HEK293T (cell line): Measurements from ENCODE around the gene VEZF1.

Experiments used
- CTCF ChIA-PET: fragments of 350-600 bp; formaldehyde crosslinking; extraction: SDS; loops from one replicate; lab custom pipeline; 2021; ENCODE audit warnings: antibody characterized with exemption, inconsistent platforms; lab: Yijun Ruan, JAX
- POLR2A ChIA-PET: fragments of 350-600 bp; formaldehyde crosslinking; extraction: SDS; loops from one replicate; lab custom pipeline; 2020; ENCODE audit warnings: antibody characterized with exemption, inconsistent platforms; lab: Yijun Ruan, JAX
- DNase-seq: peaks from one replicate; pipeline ENCODE4 v3.0.0; 2012; ENCODE audit warnings: mixed read lengths; ENCODE audit errors: extremely low spot score
- ARNT ChIP-seq: fragments of 450-650 bp; IDR thresholded peaks from 2 replicates; pipeline ENCODE4 v1.6.1; 2017; ENCODE audit warnings: mild to moderate bottlenecking
- BHLHE40 ChIP-seq: fragments of 450-650 bp; IDR thresholded peaks from 2 replicates; pipeline ENCODE4 v1.6.1; 2016; ENCODE audit warnings: mild to moderate bottlenecking, moderate library complexity, borderline replicate concordance
- CTBP1 ChIP-seq: fragments of 450-650 bp; IDR thresholded peaks from 2 replicates; pipeline ENCODE4 v1.6.1; 2016; ENCODE audit warnings: borderline replicate concordance
- ELF4 ChIP-seq: fragments of 450-650 bp; IDR thresholded peaks from 2 replicates; pipeline ENCODE4 v1.6.1; 2017; ENCODE audit warnings: antibody characterized with exemption
- FOXA1 ChIP-seq: fragments of 450-650 bp; IDR thresholded peaks from 2 replicates; pipeline ENCODE4 v1.6.1; 2016; ENCODE audit warnings: mild to moderate bottlenecking
- FOXK2 ChIP-seq: fragments of 450-650 bp; IDR thresholded peaks from 2 replicates; pipeline ENCODE4 v1.6.1; 2016; ENCODE audit warnings: mild to moderate bottlenecking
- FOXM1 ChIP-seq: fragments of 450-650 bp; IDR thresholded peaks from 2 replicates; pipeline ENCODE4 v1.6.1; 2017; ENCODE audit warnings: mild to moderate bottlenecking, borderline replicate concordance
- HDGF ChIP-seq: fragments of 450-650 bp; IDR thresholded peaks from 2 replicates; pipeline ENCODE4 v1.6.1; 2017; ENCODE audit warnings: antibody characterized with exemption, borderline replicate concordance
- L3MBTL2 ChIP-seq: fragments of 450-650 bp; conservative IDR thresholded peaks from 2 replicates; pipeline ENCODE4 v1.6.1; 2016; ENCODE audit warnings: mild to moderate bottlenecking
- LEF1 ChIP-seq: fragments of 450-650 bp; IDR thresholded peaks from 2 replicates; pipeline ENCODE4 v1.6.1; 2017; ENCODE audit warnings: mild to moderate bottlenecking, borderline replicate concordance
- NFRKB ChIP-seq: fragments of 450-650 bp; IDR thresholded peaks from 2 replicates; pipeline ENCODE4 v1.6.1; 2016; ENCODE audit warnings: mild to moderate bottlenecking, moderate library complexity
- SP1 ChIP-seq: fragments of 450-650 bp; IDR thresholded peaks from 2 replicates; pipeline ENCODE4 v1.6.1; 2017
- SUZ12 ChIP-seq: fragments of 450-650 bp; IDR thresholded peaks from 2 replicates; pipeline ENCODE4 v1.6.1; 2016; ENCODE audit warnings: mild to moderate bottlenecking
- TARDBP ChIP-seq: fragments of 450-650 bp; IDR thresholded peaks from 2 replicates; pipeline ENCODE4 v1.6.1; 2016
- ZNF384 ChIP-seq: fragments of 450-650 bp; IDR thresholded peaks from 2 replicates; pipeline ENCODE4 v1.6.1; 2016
- TF ChIP-seq, protein P1 (sequence below): fragments of 450-650 bp; IDR thresholded peaks from 2 replicates; pipeline ENCODE4 v1.6.1; 2016

The VEZF1 gene

DNA sequence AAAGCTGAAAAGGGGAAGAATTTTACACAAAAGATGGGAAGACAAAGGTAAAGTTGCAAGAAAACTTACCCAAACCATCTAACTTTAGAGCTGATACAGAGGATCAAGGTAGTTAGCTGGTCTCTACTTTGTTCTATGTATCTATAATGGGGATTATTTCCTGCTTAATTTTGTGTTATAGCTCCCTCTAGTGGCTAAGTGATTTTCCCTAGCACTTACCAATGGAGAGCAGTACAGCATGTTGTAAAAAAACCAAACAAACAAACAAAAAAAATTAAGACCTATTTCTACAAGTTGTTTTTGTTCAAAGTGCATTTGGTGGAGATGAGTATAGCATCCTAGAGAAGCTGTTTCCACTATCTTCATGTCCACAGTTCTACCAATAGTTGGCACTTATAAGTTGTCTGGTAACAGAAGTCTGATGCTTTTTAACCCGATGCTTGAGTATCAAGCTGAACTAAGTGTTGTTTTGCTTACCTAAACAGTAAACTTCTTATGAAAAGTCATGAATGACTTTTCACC lies 11.5 kb upstream of the VEZF1 start:
- DNase-seq: peak; percentile 35
- TF ChIP-seq FOXM1 (no peak), ELF4 (0 out of 2 replicates have a peak, but pooled peaks have one; percentile 1)
- CTCF ChIA-PET: interaction anchor here (0.5 to 7.7 kb wide), 22 partner anchors 10 to 958 kb away, joined by 3 to 84 read pairs (median 3); no protein-coding TSS in a partner anchor
- POLR2A ChIA-PET: interaction anchor here (0.6 to 2.8 kb wide), 11 partner anchors 8 to 148 kb away, joined by 3 to 13 read pairs (median 4); partner anchors contain the start of genes DYNLL2, SRSF1 and VEZF1

DNA sequence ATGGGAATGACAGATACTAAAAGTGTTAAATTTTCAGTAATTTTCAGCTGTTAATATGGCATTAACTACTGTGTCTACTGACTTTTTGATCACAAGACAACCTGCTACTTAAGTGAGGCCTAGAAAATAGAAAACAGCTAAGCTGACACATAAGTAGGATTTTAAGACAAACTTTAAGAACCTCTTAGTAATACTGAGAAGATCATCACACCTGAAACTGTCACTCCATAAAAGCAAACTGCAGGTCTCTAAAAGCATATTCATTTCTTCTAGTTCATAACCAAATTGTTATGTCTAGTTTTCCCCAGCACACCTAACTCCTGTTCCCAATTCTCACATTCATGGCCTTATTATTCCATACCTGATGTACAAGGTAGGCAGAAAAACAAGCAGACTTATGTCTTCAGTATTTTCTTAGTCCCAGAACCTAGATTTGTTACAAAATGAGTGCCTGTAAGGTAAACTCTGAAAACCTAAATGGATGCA lies 11.0 kb upstream of the VEZF1 start:
- DNase-seq: no peak
- ChIA-PET POLR2A (interaction anchor here (0.6 to 2.8 kb wide), 10 partner anchors 8 to 148 kb away, joined by 3 to 13 read pairs (median 4); partner anchors contain the start of genes DYNLL2, SRSF1 and VEZF1), CTCF (interaction anchor here (0.5 to 7.7 kb wide), 15 partner anchors 9 to 866 kb away, joined by 3 to 84 read pairs (median 4); no protein-coding TSS in a partner anchor)
- TF ChIP-seq ELF4 (0 out of 2 replicates have a peak, but pooled peaks have one; percentile 6), SUZ12 (no peak), FOXM1 (no peak)

DNA sequence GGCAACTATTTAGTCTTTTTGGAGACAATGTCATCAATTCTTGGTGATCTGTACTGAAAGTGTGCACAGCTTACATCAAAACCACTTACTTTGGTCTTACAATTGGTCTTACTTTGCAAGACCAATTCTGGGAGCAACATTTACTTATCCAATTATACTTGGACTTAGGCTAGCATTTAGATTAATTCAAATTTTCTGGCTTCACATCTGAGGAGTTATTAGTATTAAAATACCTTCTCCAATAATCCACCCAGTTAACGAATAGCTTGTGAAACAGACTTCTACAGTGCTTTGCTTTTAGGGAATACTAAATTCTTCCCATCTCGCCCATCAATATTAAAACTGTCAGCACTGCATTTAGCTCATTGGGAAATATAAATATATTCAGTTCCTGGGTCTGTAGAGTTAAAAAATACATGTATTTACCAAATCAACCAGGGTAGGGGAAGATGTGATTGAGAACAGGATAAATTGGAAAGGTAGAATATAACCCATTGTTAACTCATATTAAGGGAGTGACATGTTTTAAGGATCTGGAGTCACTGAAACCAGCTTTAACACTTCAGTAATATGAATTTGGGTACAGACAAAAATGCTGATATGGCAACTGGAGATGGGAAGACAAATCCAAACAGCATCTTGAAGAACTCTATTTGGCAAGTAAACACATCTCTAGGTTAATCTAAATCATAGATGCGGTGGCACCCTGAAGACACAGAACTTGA lies 9.2 kb upstream of the VEZF1 start:
- POLR2A ChIA-PET: interaction anchor here (0.9 to 5.9 kb wide), 6 partner anchors 9 to 147 kb away, joined by 4 to 42 read pairs (median 4); partner anchors contain the start of genes MRPS23, SRSF1 and VEZF1

DNA sequence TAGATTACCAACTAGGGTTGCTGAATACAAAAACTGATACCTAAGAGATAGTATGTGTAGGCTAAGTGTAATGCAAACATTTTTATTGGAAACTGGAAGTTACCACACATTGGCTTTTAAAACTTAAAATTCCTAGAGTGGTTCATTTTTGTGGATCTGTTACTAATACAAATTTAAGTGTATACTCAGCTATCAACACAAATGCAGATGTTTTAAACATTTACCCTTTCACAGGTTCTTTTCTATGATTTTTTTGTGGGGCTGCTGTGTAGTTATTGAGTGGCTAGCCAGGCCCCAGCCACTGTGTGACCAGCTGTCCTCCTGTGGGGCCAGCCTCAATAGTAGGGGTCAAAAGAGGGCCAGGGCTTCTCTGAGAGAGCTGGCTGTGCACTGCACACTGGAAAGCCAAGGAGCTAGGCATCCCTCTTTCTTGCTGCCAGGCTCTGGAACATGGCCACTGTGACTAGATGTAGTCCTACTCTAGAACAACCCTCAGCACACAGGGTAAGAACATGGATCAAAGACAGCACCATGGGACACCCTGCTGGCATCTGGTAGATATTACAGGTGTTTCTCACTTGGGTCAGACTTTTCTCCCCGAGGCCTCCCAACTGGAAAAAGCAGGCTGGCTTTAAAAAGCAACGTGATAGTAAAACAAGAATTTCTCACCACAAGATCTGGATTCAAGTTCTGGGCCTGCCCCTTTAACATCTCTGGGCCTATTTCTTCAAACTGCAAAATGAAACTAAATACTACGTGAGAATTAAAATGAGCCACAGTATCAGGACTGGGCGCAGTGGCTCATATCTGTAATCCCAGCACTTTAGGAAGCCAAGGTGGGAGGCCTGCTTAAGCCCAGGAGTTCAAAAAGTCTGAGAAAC lies 7.3 kb upstream of the VEZF1 start:
- TF ChIP-seq FOXA1 (no peak), FOXM1 (no peak), L3MBTL2 (no peak)
- peak; percentile 66 for DNase-seq
- ChIA-PET CTCF (interaction anchor here (0.5 to 7.7 kb wide), 4 partner anchors 43 to 138 kb away, joined by 3 to 84 read pairs (median 4); no protein-coding TSS in a partner anchor), POLR2A (interaction anchor here (1.4 to 5.9 kb wide), 3 partner anchors 11 to 145 kb away, joined by 4 to 42 read pairs (median 4); partner anchors contain the start of genes CUEDC1, MRPS23 and SRSF1)

More for the DNA sequence above, 9.2 kb upstream of the VEZF1 start:
- CTCF ChIA-PET: interaction anchor here (1.5 to 7.7 kb wide), 2 partner anchors 105 to 140 kb away, joined by 4 to 84 read pairs; no protein-coding TSS in a partner anchor
- DNase-seq: no peak
- TF ChIP-seq BHLHE40 (no peak), ARNT (no peak), NFRKB (no peak), ELF4 (0 out of 2 replicates have a peak, but pooled peaks have one; percentile 10), FOXM1 (no peak), FOXA1 (no peak), L3MBTL2 (no peak)
- TF ChIP-seq, protein P1, sequence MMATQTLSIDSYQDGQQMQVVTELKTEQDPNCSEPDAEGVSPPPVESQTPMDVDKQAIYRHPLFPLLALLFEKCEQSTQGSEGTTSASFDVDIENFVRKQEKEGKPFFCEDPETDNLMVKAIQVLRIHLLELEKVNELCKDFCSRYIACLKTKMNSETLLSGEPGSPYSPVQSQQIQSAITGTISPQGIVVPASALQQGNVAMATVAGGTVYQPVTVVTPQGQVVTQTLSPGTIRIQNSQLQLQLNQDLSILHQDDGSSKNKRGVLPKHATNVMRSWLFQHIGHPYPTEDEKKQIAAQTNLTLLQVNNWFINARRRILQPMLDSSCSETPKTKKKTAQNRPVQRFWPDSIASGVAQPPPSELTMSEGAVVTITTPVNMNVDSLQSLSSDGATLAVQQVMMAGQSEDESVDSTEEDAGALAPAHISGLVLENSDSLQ: no peak

DNA sequence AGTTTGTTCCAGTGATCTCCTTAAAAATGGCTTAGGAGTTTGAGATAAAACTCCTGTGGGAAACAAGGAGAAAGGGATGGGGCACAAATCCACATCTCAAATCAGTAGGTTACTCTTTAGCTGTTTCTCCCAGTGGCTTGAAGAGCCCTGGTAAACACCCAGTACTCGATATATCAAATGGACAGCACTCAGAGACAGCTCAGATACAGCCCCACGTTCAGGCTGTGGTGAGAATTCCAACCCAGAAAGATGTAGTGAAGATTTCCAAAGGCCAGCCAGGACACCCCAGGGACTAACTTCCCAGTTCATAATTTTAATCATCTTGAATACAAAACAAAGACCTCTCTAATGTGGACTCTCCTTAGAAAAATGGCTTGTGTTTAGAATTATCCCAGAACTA lies 6.4 kb upstream of the VEZF1 start:
- DNase-seq: no peak
- ChIA-PET POLR2A (interaction anchor here (0.9 to 5.9 kb wide), 4 partner anchors 12 to 102 kb away, joined by 3 to 42 read pairs (median 4); partner anchors contain the start of genes CUEDC1 and SRSF1), CTCF (interaction anchor here (1.6 to 7.7 kb wide), 2 partner anchors 120 to 137 kb away, joined by 4 to 84 read pairs; no protein-coding TSS in a partner anchor)
- TF ChIP-seq BHLHE40 (no peak), LEF1 (no peak), ELF4 (no peak), SP1 (no peak), CTBP1 (no peak), L3MBTL2 (no peak), FOXK2 (no peak), TARDBP (no peak), ZNF384 (no peak), NFRKB (no peak), HDGF (no peak), ARNT (no peak), FOXA1 (no peak), FOXM1 (no peak)
- TF ChIP-seq, protein P1: no peak

DNA sequence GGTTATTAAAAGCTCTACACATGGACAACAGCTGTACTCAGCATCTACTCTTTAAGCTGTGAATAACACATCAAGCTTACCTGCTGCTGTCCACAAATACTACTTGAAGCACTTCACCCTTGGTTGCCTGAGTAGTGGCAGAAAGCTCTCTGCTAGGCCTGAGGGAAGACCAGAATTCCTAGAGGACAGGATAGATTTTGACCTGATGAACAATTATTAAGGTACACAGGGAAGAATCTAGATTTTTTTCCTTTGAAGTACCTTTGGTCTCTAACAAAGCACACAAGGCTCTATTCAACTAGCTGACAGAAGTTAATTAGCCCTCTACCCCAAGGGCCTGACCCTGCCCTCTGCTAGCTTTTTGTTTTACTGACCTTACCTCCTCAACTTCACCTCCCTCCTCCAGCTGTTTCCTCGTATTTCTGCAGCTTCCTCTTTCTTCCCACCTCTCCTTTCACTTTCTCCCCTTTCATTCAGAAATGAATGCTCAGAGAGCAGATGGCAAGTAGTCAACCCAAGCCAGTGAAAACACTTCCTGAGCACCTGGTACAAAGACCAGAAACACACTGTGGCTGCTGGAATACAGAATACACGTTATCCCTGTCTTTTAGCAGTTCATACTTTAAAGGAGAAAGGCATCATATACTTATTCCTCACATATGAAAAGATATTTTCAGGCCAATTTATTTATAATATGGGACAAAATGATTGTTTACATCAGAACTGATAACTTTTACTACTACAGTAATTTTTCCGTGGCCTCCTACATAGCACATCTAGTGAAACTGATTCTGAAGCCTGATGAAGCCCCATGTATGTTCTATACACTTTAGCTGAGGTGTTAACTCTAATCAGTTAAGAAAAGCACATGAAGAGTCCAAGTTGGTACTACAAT lies 5.7 kb upstream of the VEZF1 start:
- ChIA-PET CTCF (interaction anchor here (1.1 to 7.7 kb wide), 2 partner anchors 78 to 136 kb away, joined by 3 to 84 read pairs; no protein-coding TSS in a partner anchor), POLR2A (interaction anchor here (0.9 to 5.9 kb wide), 3 partner anchors 13 to 101 kb away, joined by 3 to 42 read pairs (median 4); partner anchors contain the start of gene SRSF1)
- no peak for DNase-seq
- TF ChIP-seq HDGF (no peak), ELF4 (0 out of 2 replicates have a peak, but pooled peaks have one; percentile 23), FOXK2 (no peak), CTBP1 (no peak), FOXA1 (no peak), SP1 (no peak), NFRKB (no peak), SUZ12 (no peak), BHLHE40 (0 out of 2 replicates have a peak, but pooled peaks have one; percentile 16)
